Retinal pigment epithelial cell (primary cell): ENCODE measurements around the gene NME4.

ENCODE experiments used
- DNase-seq: peaks from one replicate; pipeline ENCODE4 v3.0.0-alpha.2; 2010; ENCODE audit warnings: low read depth
- H3K4me3 ChIP-seq: 2 replicates; pipeline ENCODE4 v1.5.1; 2011; ENCODE audit warnings: mild to moderate bottlenecking, low read length, control low read depth, moderate library complexity
- CTCF ChIP-seq: conservative IDR thresholded peaks from 2 replicates; pipeline ENCODE4 v1.5.1; 2011; ENCODE audit warnings: low read depth, low read length, control low read depth, inconsistent platforms

The NME4 gene

GRCh38 chr16:430904-431303, 33.9 kb downstream of the NME4 start:
- no peak for TF ChIP-seq CTCF
- DNase-seq, result no peak
- no peak overlapping the region for H3K4me3 ChIP-seq

- no peak for TF ChIP-seq CTCF
- DNase-seq, result no peak
- H3K4me3 ChIP-seq, result no peak overlapping the region
Observed at GRCh38 chr16:440627-441026, 43.6 kb downstream of the NME4 start.

- DNase-seq, result no peak
- no peak overlapping the region for H3K4me3 ChIP-seq
- TF ChIP-seq CTCF, result no peak
Observed at GRCh38 chr16:441447-441846, 44.4 kb downstream of the NME4 start.

GRCh38 chr16:442976-443375, 46.0 kb downstream of the NME4 start:
- TF ChIP-seq CTCF, result no peak
- DNase-seq, result no peak
- H3K4me3 ChIP-seq, result no peak overlapping the region

GRCh38 chr16:444027-444426, 47.0 kb downstream of the NME4 start:
- H3K4me3 ChIP-seq, result no peak overlapping the region
- no peak for DNase-seq
- TF ChIP-seq CTCF, result no peak

GRCh38 chr16:445566-445965, 48.6 kb downstream of the NME4 start:
- DNase-seq, result no peak

More at GRCh38 chr16:445566-445965, 48.6 kb downstream of the NME4 start:
- no peak for TF ChIP-seq CTCF
- H3K4me3 ChIP-seq, result no peak overlapping the region
